Activated CD4-positive, alpha-beta T cell treated with anti-CD3 and anti-CD28 coated beads for 24 hours (primary cell): ENCODE measurements around the gene RIN3.

Experiments used
- DNase-seq, 2 donors: peaks; one replicate each; pipeline ENCODE4 v3.0.0-alpha.2; 2020; ENCODE audit warnings: low read depth in 2 of 2

Gene RIN3

DNA sequence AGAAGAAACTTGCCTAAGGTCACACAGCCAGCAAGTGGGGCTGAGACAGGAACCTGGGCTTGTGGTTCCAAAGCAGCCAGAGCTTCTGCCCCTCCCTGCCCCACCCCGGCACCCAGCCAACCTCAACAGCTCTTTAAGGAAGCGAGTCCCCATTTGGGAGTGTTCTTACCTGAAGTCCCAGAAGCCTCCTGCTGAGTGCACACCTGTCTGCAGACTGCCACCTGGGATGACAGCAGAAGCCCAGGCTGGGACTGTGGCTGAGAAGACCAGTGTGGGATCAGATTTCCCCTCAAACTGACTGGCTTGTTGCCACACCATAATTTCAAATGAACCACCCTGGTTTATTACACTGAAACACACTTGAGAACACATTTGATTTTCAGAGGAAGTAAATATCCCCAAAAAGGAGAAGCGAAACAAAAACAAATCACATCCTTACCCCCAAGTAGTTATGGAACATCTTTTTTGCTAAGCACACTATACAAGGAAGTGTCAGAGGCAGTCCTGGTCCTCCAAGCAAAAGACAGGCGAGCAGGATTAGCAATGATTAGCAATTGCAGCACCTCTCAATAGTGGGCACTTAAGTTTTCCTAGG is 6.3 kb upstream of the RIN3 start:
- no peak for DNase-seq

DNA sequence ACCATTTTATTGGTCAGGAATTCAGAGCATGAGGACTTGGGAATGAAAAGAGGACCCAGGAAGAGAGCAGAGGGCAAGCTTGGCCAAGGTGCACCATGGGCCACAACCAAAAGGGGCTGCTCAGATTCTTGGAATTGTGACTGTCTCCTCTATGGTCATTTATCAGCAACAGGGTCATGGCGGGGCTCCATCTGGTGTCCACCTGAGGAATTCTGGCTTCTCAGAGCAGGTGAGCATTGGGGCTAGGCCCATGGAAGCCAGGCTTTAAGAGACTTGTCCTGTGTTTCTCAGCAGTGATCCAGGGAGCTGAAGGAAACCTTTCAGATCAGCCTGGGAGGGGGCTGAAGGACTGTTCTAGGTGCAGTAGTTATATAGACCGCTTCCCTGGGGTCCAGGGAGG is 2.6 kb upstream of the RIN3 start:
- no peak for DNase-seq

GRCh38 chr14:92511453-92512238 is 1.9 kb upstream of the RIN3 start:
- no peak for DNase-seq

- DNase-seq: no peak
These were observed 776 bp upstream of the RIN3 start for GRCh38 chr14:92512807-92513203.

DNA sequence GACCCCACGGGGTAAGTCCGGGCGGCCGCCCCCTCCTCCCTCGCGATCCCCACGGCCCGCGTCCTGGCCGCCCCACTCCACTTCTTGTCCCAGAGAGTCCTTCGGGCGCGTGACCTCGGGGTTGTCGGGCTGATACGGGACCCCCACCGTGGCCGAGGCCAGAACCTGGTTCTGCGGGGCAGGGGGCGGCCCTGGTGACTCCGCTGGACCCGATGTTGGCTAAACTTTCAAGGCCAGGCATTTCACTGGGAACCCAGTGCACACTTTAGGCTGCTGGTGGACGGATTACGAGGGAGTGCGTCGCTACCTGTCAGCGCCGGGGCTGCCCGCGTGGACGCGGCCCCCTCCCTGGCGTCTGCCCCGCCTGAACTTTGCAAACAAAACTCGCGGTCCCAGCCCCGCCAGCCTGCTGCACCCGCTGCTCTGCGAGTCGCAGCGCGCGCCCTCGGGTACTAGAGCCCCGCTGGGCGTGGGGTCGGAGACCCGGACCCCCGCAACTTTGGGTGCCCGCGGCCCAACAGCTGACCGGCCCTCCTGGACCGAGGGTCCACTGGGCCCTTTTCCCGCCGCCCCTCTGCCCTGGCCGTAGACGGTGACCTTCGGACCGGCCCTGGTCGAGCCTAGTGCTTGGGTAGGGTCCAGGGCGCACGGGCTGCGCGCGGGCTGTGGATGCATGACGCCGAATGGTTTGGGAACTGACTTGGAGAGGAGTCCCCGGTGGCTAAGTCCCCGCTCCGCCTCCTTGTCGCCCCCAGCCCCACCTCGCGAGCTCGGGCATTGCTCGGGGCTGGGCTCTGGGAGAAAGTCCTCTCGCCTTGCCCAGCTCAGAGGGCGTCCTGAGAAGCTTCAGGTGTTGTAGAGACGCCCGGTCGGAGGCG is 624 bp downstream of the RIN3 start:
- peak in 1 of 2 donors; percentile 19 for DNase-seq

DNA sequence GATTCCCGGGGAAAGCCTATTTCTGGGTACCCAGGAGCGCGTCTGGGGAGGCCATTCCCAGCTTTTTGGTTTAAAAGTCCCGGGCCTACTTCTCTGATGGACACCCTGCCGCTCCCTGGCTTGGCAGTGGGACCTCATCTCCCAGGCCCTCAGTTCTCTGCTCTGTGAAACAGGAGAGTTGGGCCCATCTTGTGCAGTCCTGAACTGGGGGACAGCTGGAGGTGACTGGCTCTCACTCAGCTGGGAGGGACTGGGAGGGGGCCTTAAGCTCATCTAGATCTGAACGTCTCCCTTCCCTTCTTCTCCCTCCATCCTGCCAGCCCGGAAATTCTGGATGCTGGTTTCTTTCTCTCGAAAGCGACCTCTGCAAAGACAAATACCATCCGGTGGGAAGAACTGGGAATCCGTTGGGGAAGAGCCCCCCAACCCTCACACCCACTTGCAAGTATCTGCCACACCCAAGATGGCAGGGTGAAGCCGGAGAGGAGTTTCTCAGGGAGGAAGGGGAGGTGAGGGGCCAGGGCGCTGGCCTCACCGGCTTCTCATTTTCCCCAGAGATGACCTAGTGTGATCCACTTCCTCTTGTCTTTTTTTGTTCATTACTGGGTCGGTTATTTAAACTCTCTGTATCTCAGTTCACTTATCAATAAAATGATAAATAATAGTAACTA is 1.4 kb downstream of the RIN3 start:
- no peak for DNase-seq

GRCh38 chr14:92515546-92516343 is 2.2 kb downstream of the RIN3 start:
- no peak for DNase-seq

GRCh38 chr14:92516344-92516965 is 2.9 kb downstream of the RIN3 start:
- DNase-seq: no peak

DNA sequence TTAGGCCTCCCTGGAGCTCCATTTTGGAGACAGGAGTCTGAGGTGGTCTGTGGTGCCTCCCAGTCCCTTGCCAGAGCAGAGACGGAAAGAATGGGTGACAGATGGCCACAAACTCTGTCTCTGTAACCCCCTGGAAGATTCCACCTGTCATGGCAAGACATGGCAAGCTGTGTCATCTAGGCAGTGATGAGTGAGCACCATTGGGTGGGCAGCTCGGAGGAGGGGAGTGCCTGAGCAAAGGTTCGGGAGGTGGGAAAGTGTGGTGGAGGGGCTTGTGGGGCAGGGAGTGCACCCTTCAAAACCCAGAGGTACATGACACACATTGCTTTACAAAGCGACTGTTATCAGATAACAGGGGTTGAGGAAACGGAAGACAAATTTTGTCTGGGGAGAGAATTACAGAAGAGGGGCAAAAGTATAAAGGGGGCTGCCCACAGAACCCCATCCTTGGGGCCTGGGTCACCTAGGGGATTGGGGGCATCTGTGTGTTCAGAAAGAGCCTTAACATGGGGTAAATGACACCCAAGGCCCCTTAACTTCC is 3.5 kb downstream of the RIN3 start:
- no peak for DNase-seq

GRCh38 chr14:92517761-92518160 is 4.2 kb downstream of the RIN3 start:
- no peak for DNase-seq

- no peak for DNase-seq
These were observed 5.9 kb downstream of the RIN3 start for GRCh38 chr14:92519246-92520101.

GRCh38 chr14:92520102-92521057 is 6.8 kb downstream of the RIN3 start:
- no peak for DNase-seq

GRCh38 chr14:92521058-92521415 is 7.5 kb downstream of the RIN3 start:
- DNase-seq: no peak

DNA sequence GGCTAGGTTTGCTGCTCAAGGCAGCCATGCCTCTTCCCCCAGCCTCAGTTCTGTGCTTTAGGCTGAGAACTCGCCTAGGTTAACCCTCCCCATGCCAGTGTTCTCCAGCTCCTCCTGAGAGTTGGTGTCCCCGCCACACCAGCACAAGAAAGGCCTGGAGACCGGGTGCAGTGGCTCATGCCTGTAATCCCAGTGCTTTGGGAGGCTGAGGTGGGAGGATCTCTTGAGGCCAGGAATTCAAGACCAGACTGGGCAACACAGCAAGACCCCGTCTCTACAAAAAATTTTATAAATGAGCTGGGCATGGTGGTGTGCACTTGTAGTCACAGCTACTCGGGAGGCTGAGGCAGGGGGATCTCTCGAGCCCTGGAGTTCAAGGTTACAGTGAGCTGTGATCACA is 10.2 kb downstream of the RIN3 start:
- no peak for DNase-seq

GRCh38 chr14:92524602-92525185 is 11.1 kb downstream of the RIN3 start:
- DNase-seq: no peak

GRCh38 chr14:92525322-92526095 is 11.9 kb downstream of the RIN3 start:
- DNase-seq: no peak

GRCh38 chr14:92527721-92528120 is 14.1 kb downstream of the RIN3 start:
- DNase-seq: no peak
